Osteoblast (primary cell): ENCODE measurements around the gene MRPL9. TPM values are rescaled to one million over a fixed set of nuclear protein-coding genes. Genes with fewer than 3 reads are reported as not detected.

Experiments used
- DNase-seq: peaks from one replicate; pipeline ENCODE4 v3.0.0; 2011; ENCODE audit warnings: low spot score, mixed read lengths; ENCODE audit not compliant: insufficient read length; ENCODE audit errors: missing footprints
- H2AFZ ChIP-seq: 2 replicates; pipeline ENCODE4 v1.6.0; 2011; ENCODE audit warnings: mild to moderate bottlenecking, low read length
- H3K27ac ChIP-seq: 2 replicates; pipeline ENCODE4 v1.5.1; 2011; ENCODE audit warnings: mild to moderate bottlenecking, low read depth, low read length, moderate library complexity
- H3K27me3 ChIP-seq: 2 replicates; pipeline ENCODE4 v1.6.0; 2012; ENCODE audit warnings: mild to moderate bottlenecking, control low read depth, inconsistent platforms, low read length, moderate library complexity; ENCODE audit not compliant: insufficient read depth
- H3K36me3 ChIP-seq: 2 replicates; pipeline ENCODE4 v1.5.1; 2011; ENCODE audit warnings: mild to moderate bottlenecking, low read length, control low read depth, moderate library complexity; ENCODE audit not compliant: insufficient read depth
- H3K4me1 ChIP-seq: 2 replicates; pipeline ENCODE4 v1.5.1; 2011; ENCODE audit warnings: mild to moderate bottlenecking, low read length, control low read depth, moderate library complexity; ENCODE audit not compliant: insufficient read depth
- H3K4me2 ChIP-seq: 2 replicates; pipeline ENCODE4 v1.6.0; 2011; ENCODE audit warnings: mild to moderate bottlenecking, low read length; ENCODE audit not compliant: insufficient read depth
- H3K4me3 ChIP-seq: fragments of 200-600 bp; sonication (generic); 3 replicates; pipeline ENCODE4 v1.5.1; 2012; ENCODE audit warnings: mild to moderate bottlenecking, low read length, inconsistent platforms; ENCODE audit not compliant: insufficient read depth
- H3K79me2 ChIP-seq: 2 replicates; pipeline ENCODE4 v1.6.0; 2012; ENCODE audit warnings: mild to moderate bottlenecking, low read length, control low read depth, inconsistent platforms; ENCODE audit not compliant: insufficient read depth
- H3K9me3 ChIP-seq: 2 replicates; pipeline ENCODE4 v1.5.1; 2011; ENCODE audit warnings: low read depth, low read length, control low read depth
- H4K20me1 ChIP-seq: 2 replicates; pipeline ENCODE4 v1.6.0; 2012; ENCODE audit warnings: mild to moderate bottlenecking, low read length, control low read depth; ENCODE audit not compliant: insufficient read depth
- CTCF ChIP-seq: IDR thresholded peaks from 2 replicates; pipeline ENCODE4 v1.5.1; 2011; ENCODE audit warnings: mild to moderate bottlenecking, low read depth, low read length, moderate library complexity; ENCODE audit errors: extremely low read depth
- total RNA-seq: library from RNA; depleted of rRNA; stranded (reverse); fragments of >200 nt; gene quantifications from 2 replicates; pipeline ENCODE4 v1.2.3, GENCODE V29; 2012

MRPL9 gene
- total RNA-seq: 68.4 and 73.8 TPM in 2 replicates

- Histone ChIP-seq H3K27ac (peak within 1 kb of the TSS; percentile 77), H3K4me1 (peaks cover 10% of the 10 kb centered on the region), H2AFZ (peak within 1 kb of the TSS; percentile 93), H3K9me3 (no peaks in the 10 kb centered on the region), H3K79me2 (peaks cover 4% of the 10 kb centered on the region), H3K4me2 (peak within 1 kb of the TSS; percentile 94), H3K27me3 (no peaks in the 10 kb centered on the region), H3K4me3 (peak within 1 kb of the TSS; percentile 90), H3K36me3 (peaks cover 39% of the 10 kb centered on the region), H4K20me1 (no peaks in the 10 kb centered on the region)
- no peak for TF ChIP-seq CTCF
- DNase-seq: peak; percentile 98
These were observed at the start of gene MRPL9 for GRCh38 chr1:151762941-151763921. Gene MRPL9 (minus strand): TSS chr1:151763496. CDS start chr1:151763479, 17 bp downstream.

GRCh38 chr1:151811181-151811580, 47.9 kb upstream of the MRPL9 start:
- H4K20me1 ChIP-seq: no peaks in the 10 kb centered on the region
- no peak overlapping the region for H2AFZ ChIP-seq
- H3K4me2 ChIP-seq: no peak overlapping the region
- TF ChIP-seq CTCF: no peak
- H3K9me3 ChIP-seq: no peaks in the 10 kb centered on the region
- no peak overlapping the region for H3K27ac ChIP-seq
- H3K27me3 ChIP-seq: peaks cover 54% of the 10 kb centered on the region
- H3K79me2 ChIP-seq: no peaks in the 10 kb centered on the region
- peak; percentile 52 for DNase-seq
- H3K36me3 ChIP-seq: no peaks in the 10 kb centered on the region
- no peak overlapping the region for H3K4me3 ChIP-seq
- no peaks in the 10 kb centered on the region for H3K4me1 ChIP-seq

- no peak overlapping the region for H3K4me3 ChIP-seq
- H3K79me2 ChIP-seq: no peaks in the 10 kb centered on the region
- no peak overlapping the region for H3K4me2 ChIP-seq
- H3K36me3 ChIP-seq: no peaks in the 10 kb centered on the region
- no peak for DNase-seq
- no peaks in the 10 kb centered on the region for H3K4me1 ChIP-seq
- H3K27me3 ChIP-seq: peaks cover 65% of the 10 kb centered on the region
- TF ChIP-seq CTCF: no peak
- no peaks in the 10 kb centered on the region for H4K20me1 ChIP-seq
- H3K9me3 ChIP-seq: no peaks in the 10 kb centered on the region
- no peak overlapping the region for H3K27ac ChIP-seq
- no peak overlapping the region for H2AFZ ChIP-seq
These were observed 46.8 kb upstream of the MRPL9 start for GRCh38 chr1:151809985-151810556.
